Measurements from ENCODE around the gene CROCC2.

CROCC2 gene

DNA sequence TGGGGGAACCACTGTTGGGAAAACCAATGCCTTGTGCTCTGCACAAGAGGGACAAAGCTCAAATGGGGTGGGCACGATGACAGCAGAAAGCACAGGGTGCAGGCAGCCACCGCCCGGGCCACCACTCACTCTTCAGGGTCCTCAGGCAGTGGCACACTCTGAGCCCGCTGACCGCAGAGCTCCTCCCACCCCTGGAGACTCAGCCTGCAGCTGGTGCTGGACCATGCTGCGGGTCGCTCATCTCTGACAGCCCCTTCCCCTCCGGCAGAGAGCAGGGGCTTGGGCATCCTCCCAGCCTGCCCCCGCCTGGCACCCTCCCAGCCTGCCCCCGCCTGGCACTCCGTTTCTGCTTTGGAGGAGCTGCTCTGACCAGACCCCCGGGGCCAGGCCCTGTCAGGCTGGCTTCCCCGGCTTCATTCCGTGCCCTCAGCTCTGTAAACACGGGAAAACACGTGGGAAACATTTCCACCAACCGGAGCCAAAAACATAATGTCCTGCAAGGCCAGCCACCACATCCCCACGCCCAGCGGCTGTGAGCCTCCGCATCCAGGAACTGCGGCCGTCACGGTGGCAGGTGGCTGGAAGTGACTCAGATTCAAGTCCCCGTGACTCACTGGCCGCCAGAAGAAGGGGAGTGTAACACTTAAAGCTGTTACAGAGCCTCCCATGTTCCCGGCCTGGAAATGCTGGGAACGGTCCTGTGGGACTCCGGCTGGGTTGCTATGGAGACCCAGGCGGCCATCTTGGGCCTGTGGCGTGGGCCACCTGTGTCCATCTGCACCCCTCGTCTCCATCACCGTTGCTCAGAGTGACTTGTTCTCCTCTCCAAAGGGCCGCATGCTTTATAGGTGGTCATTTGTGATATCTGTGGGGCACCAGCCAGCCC is 85.5 kb downstream of the CROCC2 start:
- peak; percentile 50 for DNase-seq

DNA sequence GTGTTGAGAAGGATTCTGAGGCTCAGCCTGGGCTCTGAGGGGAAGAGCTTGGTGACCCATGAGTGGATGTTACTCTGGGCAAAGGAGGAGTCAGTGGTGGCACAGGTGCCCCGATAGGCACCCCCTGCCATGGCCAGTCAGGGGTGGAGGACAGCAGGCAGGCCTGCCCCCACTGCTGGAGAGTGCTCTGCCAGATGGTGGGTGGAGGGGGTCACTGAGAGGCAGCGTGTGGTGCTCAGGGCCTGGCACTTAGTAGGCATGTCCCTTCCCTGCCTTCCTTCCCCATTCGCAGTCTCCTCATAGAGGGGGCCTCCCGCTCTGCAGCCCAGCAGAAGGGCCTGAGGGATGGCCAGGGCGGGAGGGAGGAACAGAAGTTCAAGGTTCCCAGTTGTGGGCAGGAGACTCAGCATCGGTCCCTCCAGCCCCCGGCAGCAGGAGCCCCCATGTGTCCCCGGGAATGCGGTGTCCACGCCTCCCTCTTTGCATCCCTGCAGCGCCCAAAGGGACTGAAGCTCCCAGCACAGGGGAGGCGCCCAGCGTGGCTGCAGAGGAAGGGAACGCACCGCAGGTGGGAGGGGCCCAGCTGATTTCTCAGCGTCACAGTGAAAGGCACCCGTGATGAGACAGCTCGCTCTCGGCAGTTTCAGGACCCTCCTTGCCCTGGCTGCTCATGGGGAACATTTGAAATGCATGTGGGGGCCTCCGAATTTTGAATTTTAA is 86.6 kb downstream of the CROCC2 start:
- peak; percentile 59 for DNase-seq

DNA sequence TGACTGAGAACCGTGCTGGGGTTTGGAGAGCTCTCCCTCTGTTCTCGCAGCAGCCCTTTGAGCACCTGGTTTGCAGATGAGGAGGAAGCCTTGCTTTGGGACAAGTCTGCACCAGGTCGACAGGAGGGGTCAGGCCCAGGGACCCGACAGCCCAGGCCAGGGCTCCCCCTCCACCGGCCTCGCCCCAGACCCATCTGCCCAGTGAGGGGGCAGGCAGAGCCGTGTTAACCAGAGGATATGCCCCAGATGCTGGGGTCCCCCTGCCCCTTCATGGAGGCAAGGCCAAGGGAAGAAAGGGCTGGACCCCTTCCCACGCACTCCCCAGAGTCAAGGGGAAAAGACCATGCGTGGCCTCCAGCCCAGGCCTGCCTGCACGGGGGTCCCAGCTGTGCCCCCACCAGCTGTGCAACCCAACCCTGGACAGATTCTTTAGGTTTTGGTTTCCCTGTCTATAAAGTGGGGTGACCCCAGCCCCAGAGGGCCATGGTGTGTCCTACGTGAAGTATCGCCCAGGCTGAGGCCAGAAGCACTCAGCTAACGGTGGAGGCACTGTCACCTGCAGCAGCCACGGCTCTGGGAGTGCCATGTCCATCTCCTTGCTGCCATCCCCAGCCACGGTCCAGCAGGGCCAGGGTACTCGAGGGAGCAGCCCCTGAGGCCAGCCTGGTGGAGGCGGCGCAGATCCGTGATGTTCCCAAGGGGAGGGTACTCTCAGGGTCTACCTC is 87.5 kb downstream of the CROCC2 start:
- DNase-seq = peak; percentile 41

DNA sequence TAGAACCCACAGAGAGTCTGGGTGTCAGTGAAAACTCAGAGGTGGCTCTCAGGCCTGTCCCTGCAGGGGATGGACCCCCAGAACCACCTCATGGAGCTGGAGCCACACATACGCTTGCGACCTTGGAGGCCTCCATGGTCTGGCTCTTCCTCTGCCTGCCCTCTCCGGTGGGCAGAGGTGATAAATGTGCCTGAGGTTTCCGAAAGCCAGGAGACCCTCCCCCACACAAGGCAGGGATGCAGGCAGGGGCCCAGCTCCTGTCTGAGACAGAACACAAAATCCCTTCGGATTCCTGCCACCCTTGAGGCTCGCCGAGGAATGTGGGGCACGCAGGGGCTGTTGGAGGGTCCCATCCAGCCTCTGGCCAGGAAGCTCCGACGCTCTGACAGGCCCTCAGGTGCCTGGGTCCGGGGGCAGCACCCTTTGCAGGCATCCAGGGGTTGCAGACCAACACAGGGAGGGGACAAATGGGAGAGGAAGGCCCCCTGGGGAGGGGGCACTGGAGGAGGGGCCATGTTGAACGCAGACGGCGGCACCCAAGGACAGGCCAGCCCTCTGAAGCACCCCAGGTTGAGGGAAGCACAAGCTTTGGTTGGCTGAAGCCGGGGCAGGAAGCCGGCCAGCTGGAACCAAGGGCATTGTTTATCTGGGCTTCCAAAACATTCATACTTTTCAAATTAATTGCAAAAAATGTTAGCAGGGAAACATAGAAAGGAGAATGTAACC is 88.2 kb downstream of the CROCC2 start:
- peak; percentile 35 for DNase-seq

DNA sequence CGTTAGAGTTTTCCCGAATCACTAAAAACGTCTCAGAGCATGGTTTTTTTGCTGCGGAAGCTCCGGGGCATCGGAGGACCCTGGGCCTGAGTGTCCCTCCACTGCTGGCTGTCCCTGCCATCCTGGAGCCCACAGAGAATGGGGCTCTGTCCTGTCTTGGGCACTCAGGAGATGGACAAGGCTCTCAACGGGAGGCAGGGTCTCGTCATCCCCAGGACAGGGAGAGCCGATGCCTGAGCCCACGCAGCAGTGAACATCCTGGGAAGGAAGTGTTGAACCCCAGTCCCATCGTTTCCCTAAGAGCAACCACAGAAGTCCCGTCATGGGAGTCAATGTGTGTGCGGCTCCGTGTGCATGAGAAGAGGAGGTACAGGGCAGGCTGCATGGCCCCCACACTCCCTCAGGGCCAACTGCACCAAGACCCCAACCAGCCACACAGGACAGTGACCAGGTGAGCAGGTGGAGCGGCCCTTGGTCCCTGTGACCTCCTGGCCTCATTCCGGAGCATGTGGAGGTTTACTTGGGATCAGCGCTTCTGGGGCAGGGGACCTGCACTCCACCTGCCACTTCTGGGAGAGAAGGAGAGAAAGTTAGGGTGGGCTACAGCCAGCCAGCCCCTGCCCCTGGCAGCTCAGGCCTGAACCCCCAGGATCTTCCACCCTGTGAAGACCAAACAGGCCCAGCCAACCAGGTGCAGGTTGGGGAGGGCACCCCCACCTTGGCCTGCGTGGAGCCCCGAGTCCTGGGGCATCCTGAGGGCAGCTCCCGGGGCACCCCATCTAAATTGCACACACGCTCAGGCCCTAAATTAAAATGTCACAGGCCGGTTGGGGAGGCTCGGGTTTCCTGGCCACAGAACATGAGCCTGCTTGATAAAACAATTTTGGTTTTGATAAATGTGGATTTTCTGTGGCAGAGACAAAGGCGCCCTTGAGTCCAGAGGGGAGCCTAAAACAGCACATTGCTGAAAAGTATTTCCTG is 89.2 kb downstream of the CROCC2 start:
- peak; percentile 43 for DNase-seq

DNA sequence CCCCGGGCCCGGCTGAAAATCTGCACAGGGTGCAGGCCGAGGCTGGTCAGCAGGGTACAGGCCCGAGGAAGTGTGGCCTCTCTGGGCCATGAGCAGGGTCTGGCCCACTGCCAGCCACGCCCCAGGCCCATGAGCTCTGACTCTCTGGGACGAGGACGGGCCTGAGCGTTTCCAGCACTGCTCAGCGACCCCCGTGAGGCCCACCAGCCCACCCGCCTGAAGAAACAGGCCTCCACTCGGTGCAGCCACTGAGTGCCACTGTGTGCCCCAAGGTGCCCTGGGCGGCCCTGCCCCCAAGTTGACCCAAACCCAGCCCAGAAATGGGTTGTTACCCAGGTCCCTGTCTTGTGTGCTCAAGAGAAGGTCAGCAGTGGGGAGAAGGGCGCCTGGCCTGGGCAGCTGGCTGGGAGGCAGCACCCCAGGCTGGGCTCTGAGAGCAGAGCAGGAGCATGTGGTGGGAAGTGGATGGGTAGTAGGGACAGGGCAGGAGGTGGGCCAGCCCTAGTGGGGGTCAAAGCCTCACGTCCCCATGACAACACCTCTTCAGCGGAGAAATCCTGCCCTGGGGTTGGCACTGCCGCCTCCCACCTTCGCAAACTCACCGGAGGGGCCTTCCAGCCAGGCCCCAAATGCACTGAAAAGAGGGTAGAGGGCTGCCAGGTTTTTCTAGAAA is 90.2 kb downstream of the CROCC2 start:
- DNase-seq = peak; percentile 43

DNA sequence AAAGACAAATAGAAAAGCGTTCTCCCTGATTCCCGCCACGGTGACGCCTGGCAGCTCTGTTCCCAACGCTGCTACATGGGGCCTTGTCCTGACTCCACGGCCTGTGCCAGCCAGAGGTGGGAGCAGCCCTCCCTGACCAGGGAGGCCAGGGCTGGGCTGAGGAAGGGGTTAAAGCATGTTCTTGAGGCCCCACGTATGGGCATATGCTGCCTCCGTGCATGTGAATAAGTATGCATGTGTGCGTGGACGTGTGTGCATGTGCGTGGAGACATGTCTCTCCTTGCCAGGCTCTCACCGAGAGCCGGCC is 90.7 kb downstream of the CROCC2 start:
- peak; percentile 50 for DNase-seq

DNA sequence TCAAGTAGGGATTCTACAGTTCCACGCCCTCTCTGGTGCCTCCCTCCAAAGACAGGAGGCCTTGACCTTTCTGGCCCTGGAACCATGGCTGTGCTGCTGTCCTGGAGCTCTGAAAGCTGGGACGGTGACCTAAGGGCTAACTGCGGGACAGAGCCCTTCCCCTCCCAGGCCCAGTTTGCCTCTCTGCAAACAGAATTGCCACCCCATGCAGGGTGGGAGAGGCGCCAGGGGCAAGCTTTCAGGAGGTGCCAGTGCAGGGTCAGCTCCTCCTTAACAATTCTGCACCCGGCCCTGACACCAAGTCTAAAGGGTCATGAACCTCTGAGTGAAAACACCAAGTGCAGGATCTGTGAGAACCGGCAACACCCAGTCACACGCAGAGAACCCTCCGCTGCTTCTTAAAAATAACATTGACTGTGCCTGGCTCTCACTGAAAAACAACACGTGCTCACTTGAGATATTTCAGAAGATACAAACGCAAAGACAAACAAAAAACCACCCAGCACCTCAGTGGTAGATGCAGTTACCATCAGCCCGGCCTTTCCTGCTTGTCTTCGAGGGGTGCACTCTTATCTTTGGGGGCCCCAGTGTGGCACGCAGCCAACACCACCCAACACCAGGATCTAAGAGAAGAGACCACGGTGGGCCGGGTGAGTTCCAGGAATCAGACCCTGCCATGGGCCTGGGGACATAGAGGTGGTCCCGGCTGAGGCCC is 91.2 kb downstream of the CROCC2 start:
- DNase-seq = peak; percentile 51

DNA sequence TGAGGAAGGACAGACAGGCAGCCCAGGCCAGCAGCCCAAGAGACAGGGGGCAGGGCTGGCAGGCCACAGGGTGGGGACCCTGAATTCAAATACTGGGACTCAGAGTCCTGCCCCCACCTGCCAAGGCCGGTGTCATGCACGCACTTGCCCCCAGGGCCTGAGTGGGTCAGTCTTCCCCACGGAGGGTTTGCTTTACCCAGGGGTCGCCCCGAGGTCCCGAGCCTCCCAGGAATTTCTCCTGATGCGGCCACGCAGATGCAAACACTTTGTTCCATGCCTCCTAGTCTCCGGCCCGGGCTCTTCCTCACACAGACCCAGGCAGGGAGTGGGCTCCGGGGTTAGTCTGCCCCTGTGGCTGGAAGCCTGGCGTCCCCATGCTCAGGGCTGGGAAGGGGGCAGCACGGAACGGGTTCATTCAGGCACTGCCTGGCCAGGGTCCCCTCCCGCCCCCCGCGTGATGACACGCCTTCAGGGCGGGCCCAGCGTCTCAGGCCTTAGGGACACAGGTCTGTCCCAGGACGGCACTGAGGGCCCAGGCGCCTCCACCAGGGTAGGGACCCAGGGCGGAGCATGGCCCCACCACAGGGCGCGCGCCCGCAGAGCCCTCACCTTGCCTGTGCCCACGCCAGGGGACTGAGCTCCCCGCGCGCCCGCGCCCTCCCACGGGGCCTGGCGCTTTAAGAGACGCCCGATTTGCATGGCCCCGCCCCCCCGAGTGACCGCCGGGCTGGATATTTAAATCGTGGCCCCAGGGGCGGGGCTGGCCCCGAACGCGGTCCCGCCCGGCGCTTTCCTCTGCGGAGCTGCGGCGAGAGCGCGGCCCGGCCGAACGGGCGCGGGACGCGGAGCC is 91.9 kb downstream of the CROCC2 start, which contains the start of gene SNED1:
TSS of gene SNED1 (plus strand) at position 763 of the 850 bp plus-strand sequence. CDS start 220 bp downstream, outside the sequence.
- peak; percentile 81 for DNase-seq

DNA sequence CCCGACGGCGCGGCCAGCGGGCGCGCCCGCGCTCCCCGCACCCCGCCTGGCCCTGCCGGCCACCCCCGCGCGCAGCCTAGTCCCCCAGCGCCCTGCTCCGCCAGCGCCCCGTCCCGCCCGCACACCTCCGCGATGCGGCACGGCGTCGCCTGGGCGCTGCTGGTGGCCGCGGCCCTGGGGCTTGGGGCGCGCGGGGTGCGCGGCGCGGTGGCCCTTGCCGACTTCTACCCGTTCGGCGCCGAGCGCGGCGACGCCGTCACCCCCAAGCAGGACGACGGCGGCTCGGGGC is 92.5 kb downstream of the CROCC2 start:
- peak; percentile 58 for DNase-seq

DNA sequence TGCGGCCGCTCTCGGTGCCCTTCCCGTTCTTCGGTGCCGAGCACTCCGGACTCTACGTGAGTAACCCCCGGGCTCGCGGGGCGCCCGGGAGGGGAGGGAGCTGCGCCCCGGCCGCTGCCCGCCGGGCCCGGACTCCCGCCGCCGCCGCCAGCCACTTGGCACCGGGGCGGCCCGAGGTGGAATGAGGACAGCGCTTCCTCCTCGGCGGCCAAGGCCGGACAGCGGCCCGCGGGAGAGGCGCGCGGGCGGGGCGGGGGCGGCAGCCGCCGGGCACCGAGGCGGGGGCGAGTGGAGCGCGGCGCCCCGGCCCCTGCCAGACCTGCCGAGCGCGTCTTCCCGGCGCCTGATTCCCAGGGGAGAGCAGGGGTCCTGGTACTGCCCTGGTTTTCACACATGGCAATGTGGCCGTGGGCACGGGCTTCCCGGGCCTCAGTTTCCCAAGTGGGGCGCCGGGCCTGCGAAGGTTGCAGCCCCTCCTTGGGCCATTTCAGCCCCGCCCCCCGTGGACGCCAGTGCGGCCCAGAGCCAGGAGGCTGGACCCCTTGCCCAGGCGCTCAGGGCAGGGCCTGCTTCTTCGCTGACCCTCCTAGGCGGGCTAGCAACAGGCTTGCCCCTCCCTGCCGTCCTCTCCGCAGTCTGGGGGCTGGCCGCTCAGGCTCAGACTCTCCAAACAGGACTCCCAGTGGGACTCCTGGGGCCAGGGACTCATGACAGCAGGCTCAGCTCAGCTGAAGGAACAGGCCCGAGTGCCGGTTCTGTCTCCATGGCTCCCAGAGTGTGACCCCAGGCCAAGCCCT is 93.1 kb downstream of the CROCC2 start:
- peak; percentile 53 for DNase-seq

DNA sequence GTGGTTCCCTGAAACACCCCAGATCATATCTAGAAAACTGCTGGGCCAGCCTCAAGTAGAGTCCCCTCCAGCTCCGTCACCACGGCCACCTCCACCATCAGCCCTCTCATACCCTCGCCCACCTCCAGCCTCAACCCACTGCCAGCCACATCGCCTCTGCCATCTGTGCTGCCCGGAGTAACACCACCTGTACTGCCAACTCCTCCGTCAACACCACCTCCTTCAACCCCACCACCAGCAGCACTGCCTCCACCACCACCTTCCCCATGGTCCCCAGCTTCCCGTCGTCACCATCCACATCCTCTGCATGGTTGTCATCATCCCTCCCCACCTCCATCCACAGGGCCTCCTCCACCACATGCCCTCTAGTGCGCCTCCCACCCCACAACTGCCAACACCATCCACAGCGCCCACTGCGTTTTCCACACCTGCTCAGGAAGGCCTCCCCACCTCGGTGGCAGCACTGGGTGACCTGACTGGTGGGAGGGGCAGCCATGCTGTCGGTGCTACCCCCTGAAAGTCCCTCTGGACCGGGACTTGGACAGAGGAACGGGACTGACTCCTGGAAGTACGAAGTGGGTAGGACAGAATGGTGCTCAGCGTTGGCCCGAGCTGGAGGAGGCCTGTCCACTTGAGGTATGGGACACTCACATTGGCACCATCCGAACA is 93.9 kb downstream of the CROCC2 start:
- peak; percentile 47 for DNase-seq

DNA sequence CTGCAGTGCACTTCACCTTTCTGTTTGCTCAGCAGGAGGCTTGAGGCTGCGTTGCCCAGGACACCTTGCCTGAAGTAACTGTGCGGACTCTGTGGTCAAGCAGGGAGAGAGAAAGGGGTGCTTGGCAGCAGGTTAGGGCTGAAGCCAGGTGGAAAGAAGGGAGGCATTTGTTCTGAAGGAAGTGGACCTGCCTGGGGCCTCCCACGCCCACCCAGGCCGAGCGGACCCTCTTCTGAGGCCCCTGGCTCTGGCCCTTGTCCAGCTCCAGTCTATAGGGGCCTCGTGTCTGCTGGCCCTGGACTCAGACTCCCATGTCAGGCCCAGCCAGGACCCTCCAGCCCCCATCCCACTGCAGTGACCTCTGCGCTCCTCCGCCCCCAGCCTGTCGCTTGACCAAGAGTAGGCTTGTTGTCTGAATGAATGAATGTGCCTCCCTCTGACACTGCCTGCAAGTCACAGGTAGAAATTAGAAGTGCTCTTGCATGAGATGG is 94.7 kb downstream of the CROCC2 start:
- DNase-seq = peak; percentile 45

DNA sequence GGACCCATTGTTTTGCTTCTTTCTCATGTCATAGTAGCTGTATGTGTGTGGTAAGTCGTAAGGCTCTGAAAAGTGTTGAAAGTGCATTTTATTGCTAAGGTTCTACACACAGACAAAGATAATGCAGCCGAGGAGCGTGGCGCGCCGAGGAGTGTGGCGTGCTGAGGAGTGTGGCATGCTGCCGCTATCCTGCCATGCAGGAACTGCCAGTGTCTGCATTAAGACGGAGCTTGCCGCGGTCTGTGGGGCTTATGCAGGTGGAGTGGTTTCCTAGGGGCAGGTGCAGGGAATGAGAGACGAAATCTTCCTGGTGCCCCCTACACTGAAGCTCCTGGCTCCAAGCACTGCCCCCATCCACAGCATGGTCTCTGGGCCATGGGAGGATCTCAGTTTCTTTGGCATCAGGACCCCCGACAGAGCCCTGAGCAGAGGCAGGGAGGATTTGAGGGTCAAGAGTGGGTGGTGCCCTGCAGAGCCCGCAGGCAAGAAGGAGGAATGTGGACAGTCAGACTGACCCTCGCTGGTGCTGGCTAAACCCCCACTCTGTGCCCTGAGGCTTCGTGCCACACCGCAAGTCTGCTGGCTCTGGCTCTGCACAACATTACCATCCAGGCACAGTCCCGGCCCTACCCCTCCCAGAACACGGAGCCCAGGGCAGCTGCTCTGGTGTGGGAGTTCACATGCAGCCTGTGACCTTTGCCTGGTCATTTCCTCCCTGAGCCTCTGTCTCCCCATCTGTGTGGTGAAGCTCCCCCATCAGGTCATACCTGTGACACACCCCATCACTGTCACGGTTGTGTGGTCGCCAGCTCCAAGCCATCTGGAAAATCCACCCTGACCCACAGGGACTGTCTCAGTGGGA is 95.5 kb downstream of the CROCC2 start:
- peak; percentile 44 for DNase-seq

DNA sequence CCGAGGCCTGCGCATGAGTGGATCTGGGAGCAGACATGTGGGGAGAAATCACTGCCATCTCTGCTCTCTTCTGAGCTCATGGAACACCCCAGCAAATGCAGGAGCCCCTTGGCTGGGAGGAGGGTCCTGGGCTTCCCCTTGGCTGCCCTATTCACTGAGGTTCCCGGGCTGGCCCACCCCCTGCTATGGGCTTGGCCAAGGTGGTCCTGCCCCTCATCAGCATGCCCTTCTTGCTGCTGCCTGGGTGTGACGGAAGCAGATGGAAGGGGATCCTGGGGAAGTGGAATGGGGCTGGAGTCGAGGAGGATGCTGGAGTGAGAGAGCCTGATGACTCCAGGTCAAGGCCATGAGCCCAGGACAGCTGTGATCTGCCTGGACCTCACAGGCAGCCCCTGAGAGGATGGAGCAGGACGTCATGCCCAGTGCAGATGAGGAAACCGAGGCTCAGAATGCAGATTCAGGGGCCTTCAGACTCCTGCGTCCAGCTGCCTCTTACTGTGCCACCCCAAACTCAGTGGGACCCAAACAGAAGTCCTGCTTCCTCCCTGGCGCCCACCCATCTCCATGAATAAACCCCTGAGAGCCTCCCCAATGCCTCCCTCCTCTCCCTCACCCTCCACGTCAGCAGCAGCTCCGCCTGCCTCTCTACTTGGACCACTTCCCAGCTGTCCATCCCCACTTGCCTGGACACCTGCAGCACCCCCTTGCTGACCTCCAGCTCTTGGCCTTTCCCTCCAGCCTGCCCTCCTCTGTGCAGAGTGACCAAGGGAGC is 96.3 kb downstream of the CROCC2 start:
- peak; percentile 47 for DNase-seq

DNA sequence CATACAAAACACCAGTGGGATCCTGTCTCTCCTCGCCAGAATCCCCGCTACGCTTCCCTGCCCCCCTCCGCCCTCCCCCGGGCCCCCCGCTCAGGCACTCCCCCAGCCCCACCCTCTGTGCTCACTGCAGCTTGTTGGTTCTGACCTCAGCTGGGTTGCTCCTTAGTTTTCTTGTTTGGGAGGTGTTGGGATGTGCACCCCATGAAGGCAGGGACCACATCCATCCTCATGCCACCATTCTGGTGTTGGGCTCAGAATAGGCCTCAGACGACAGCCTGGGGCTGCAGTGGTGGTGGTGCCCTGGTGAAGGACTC is 96.9 kb downstream of the CROCC2 start:
- DNase-seq = no peak

Measured in activated CD8-positive, alpha-beta memory T cell treated with anti-CD3 and anti-CD28 coated beads, Interleukin-2, amount 50 U/mL, for 48 hours (primary cell).